Astrocyte of the spinal cord (primary cell): Measurements from ENCODE around the gene PSMA7.

Experiments
- DNase-seq: peaks from one replicate; pipeline ENCODE4 v3.0.0; 2011; ENCODE audit warnings: low read depth, low spot score
- H3K4me3 ChIP-seq: 2 replicates; pipeline ENCODE4 v1.5.1; 2011; ENCODE audit warnings: low read depth, mild to moderate bottlenecking, low read length, moderate library complexity
- in situ Hi-C: cut with HindIII; loops from 2 replicates; pipeline ENCODE4 v1.10.0; 2017; ENCODE audit warnings: low sequenced_read_pairs
- TF ChIP-seq, protein P1 (sequence below): IDR thresholded peaks from 2 replicates; pipeline ENCODE4 v1.5.1; 2012; ENCODE audit warnings: low read depth, mild to moderate bottlenecking, low read length, inconsistent platforms

The PSMA7 gene

DNA sequence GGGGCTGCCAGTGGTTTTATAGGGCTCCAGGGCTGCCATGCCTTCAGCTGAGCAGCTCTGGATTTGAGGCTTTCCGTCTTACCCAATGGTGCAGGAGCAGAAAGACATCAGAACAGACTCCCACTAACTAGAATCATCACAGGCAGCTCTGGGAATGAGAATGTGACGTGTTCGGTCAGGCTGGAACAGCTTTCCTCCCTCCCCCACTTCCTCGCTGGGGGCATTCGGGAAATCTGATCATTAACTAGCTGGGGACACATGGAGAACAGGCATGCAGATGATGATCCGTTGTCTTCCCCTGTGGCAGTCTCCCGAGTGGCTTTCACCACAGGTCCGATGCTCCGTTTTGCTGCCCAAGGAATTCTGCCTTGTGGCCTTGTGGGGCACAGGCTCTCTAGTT lies 34.1 kb upstream of the PSMA7 start:
- DNase-seq: no peak
- TF ChIP-seq, protein P1, sequence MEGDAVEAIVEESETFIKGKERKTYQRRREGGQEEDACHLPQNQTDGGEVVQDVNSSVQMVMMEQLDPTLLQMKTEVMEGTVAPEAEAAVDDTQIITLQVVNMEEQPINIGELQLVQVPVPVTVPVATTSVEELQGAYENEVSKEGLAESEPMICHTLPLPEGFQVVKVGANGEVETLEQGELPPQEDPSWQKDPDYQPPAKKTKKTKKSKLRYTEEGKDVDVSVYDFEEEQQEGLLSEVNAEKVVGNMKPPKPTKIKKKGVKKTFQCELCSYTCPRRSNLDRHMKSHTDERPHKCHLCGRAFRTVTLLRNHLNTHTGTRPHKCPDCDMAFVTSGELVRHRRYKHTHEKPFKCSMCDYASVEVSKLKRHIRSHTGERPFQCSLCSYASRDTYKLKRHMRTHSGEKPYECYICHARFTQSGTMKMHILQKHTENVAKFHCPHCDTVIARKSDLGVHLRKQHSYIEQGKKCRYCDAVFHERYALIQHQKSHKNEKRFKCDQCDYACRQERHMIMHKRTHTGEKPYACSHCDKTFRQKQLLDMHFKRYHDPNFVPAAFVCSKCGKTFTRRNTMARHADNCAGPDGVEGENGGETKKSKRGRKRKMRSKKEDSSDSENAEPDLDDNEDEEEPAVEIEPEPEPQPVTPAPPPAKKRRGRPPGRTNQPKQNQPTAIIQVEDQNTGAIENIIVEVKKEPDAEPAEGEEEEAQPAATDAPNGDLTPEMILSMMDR: no peak
- no peak overlapping the region for H3K4me3 ChIP-seq
- in situ Hi-C loops: no loop called here

DNA sequence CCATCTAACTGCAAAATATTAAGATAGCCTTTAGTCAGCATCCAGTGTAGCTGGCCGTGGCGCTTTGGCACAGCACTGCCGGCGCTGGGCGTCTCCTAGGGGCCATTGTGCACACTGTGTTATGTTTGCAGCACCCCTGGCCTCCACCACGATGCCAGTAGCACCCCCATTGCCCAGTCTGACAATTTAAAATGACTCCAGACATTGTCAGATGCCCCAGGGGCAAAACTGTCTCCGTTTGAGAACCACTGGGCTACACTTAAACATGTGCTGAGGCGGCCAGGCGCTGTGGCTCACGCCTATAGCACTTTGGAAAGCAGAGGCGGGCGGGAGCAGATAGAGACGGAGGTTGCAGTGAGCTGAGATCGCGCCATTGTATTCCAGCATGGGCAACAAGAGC lies 33.7 kb upstream of the PSMA7 start:
- DNase-seq: no peak
- in situ Hi-C loops: no loop called here

DNA sequence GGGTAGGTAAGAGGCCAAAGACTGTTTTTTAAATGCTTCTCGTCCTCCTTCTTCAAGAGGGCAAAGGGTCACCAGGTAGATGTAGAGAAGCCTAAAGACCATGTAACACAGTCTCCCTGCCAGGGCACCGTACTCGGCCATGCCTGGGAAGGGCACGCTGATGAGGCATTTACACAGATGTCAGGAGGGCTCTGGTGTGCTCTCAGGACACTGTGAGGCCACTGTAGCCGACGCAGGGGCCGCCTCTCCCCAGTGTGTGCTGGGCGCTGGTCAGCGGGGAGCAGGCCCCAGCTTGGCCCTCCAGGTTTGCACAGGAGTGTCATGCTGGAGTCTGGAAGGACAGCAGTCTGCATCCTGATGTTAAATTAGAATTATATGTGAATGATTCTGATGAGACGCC lies 32.5 kb upstream of the PSMA7 start:
- TF ChIP-seq, protein P1: no peak
- in situ Hi-C loops: no loop called here
- H3K4me3 ChIP-seq: no peak overlapping the region
- no peak for DNase-seq

More for the DNA sequence above, 33.7 kb upstream of the PSMA7 start:
- H3K4me3 ChIP-seq: no peak overlapping the region
- TF ChIP-seq, protein P1: no peak

DNA sequence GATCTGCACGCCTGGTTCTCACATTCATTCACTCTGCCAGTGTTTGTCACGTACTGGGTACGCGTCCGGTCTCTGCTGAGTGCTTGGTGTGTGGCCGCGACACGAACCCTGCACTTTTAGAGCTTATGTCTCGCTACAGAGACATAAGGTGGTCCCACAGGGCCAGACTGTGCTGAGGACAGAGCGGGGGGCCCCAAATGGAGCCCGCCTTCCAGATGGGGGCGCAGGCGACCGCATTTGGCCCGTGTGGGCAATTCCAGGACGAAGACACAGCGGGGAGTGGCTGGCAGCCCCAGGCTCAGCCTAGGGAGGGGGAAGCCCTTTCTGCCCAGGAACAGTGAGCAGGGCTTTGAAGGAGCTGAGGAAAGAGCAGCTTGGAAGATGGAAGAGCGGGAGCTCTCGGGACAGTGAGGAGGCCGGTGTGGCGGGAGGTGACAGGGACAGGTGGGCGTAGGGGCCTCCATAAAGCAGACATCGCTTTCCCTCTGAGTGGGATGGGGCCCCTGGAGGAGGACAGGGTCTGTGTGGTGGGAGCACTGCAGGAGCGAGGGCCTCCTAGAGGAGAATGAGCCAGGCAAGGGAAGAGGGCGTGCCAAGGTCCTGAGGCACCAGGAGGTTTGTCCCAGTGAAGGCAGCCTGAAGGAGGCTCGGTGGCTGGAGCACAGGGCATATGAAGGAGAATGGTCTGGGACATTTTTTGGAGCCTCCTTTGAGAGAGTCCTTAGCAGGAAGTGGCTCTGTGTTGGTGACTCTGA lies 31.9 kb upstream of the PSMA7 start:
- no peak for DNase-seq
- no peak overlapping the region for H3K4me3 ChIP-seq
- TF ChIP-seq, protein P1: no peak
- in situ Hi-C loops: no loop called here

DNA sequence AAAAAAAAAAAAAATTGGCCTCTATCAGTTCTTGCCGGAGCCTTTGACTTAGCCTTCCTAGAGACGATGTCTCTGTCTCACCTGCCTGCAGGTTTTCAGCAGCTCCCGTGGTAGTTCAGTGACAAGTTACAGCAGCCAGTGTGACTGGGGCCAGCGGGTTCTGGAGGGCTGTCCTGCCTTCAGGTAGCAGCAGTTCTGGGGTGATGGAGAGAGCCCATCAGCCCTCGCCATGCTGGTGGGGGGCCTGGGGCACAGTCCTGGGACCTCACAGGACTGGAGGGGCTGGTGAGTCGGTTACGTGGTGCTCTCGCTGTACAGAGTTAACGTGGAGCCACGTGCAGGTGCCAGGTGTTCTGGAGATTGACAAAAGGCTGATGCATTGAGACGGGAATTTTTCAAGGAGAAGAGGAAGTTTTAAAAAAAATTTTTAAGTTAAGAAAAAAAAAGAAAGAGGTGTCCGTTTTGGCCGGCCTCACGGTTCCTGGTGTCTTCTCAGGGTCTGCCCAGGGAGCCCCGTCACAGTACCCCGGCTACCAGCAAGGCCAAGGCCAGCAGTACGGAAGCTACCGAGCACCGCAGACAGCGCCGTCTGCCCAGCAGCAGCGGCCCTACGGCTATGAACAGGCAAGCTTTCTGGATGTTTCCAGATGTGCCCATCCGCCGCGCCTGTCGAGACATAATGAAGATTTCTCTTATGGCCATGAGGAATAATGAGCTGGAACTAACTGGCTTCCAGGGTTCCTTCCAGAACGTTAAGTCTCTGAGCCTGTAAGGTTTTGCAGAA lies 31.0 kb upstream of the PSMA7 start:
- no peak for DNase-seq
- no peak overlapping the region for H3K4me3 ChIP-seq
- in situ Hi-C loops: no loop called here
- TF ChIP-seq, protein P1: no peak

DNA sequence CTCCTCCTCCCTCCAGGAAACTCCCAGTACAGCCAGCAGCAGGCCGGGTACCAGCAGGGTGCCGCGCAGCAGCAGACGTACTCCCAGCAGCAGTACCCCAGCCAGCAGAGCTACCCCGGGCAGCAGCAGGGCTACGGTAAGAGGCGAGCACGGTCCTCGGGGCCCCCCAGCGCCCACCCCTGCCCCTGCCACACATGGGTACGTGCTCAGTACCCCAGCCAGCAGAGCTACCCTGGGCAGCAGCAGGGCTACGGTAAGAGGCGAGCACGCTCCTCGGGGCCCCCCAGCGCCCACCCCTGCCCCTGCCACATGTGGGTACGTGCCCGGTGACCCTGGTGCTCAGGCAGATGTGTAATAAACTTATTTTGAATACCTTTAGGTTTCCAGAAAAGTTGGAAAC lies 29.5 kb upstream of the PSMA7 start:
- DNase-seq: no peak
- in situ Hi-C loops: no loop called here
- H3K4me3 ChIP-seq: no peak overlapping the region
- TF ChIP-seq, protein P1: no peak
